OCI-LY3 (cell line): Measurements from ENCODE around the gene NOP14.

Experiments used
- CTCF ChIP-seq: fragments of 200-600, 300-600 bp; sonication (generic); IDR thresholded peaks from 2 replicates; pipeline ENCODE4 v1.5.1; 2014; ENCODE audit warnings: antibody characterized with exemption, low read length, low read depth
- EZH2phosphoT487 ChIP-seq: fragments of 200-600 bp; shearing (Covaris generic); IDR thresholded peaks from 2 replicates; pipeline ENCODE4 v1.6.1; 2018; ENCODE audit warnings: antibody characterized with exemption, mixed run types, low read depth

- TF ChIP-seq CTCF = no peak
- no peak for TF ChIP-seq EZH2phosphoT487
These were observed 9.7 kb downstream of the NOP14 start for GRCh38 chr4:2953496-2953895.
